GM21367 (cell line): ENCODE data around the gene KIR3DL2.
"Not testable (repeated sequence)": the region's sequence is repeated elsewhere in the genome, so short reads cannot be mapped to it uniquely, and the experiment has no call there.

Experiments used
- ATAC-seq: cut with Tn5 transposase; IDR thresholded peaks from one replicate; pipeline ENCODE4 v1.9.1; 2021; ENCODE audit not compliant: unreplicated experiment

KIR3DL2 gene

GRCh38 chr19:54863459-54863858 is 13.2 kb downstream of the KIR3DL2 start:
- ATAC-seq, result not testable (repeated sequence)

DNA sequence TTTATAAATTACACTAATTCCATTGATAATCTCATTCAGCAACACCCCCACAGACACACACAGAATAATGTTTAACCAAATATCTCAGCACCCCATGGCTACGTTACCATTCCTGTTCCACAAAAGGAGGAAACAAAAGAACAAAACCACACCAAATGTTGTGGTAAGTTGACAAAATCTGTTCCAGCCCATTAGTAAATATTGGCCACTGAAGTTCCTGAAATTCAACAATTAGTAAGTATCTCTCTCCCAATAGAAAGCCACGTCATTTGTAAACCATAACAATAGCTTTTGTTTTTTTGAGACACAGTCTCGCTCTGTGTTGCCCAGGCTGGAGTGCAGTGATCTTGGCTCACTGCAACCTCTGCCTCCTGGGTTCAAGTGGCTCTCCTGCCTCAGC is 21.5 kb downstream of the KIR3DL2 start:
- no peak for ATAC-seq

- no peak for ATAC-seq
Measured at GRCh38 chr19:54873990-54874389, 23.7 kb downstream of the KIR3DL2 start, which contains the start of gene FCAR. Gene FCAR (plus strand): TSS chr19:54874235. CDS start chr19:54874290, 55 bp downstream.

DNA sequence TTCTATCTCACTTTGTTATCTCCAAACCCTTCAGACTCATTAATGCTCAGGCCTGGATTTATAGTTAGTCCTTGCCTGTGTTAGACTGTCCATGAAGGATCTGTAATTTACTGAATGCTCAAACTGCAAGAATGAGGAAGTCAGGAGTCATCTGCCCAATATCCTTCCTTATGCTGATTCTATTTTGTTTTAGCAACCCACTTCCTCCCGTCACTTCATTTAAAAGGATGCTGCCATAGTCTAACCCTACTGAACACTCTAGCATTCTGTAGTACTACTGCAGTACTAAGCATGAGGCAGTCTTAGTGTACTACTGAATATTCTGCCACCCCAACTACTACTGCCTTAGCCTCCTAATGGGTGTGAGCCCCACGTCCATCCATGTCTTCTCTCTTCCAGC is 25.3 kb downstream of the KIR3DL2 start:
- ATAC-seq, result no peak

DNA sequence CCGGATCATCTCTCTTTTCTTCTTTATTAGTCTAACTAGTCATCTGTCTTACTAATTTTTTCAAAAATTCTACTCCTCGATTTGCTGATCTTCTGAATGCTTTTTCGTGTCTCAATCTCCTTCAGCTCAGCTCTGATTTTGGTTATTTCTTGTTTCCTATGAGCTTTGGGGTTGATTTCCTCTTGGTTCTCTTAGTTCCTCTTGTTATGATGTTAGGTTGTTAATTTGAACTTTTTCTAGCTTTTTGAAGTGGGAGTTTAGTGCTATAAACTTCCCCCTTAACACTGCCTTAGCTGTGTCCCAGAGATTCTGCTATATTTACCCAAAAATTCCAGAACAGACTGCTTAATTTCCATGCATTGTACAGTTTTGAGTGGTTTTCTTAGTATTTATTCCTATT is 27.2 kb downstream of the KIR3DL2 start:
- no peak for ATAC-seq

- no peak for ATAC-seq
Measured at GRCh38 chr19:54881884-54882283, 31.6 kb downstream of the KIR3DL2 start.

DNA sequence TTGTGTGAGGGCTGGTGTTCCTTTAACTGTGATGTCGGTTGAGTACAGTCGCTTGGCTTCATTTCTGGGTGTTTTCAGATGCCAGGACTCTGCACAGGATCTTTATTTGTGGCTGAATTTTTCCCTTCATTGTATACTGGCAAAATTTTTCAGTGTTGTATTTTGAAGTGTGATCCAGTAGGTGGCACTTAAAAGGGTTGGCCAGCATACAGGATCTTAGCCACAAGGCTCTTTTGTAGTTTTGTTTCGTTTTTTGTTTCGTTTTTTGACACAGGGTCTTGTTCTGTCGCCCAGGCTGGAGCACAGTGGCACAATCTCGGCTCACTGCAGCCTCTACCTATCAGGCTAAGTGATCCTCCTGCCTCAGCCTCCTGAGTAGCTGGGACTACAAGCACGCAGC is 32.5 kb downstream of the KIR3DL2 start:
- ATAC-seq, result no peak

GRCh38 chr19:54883228-54883627 is 33.0 kb downstream of the KIR3DL2 start:
- no peak for ATAC-seq

DNA sequence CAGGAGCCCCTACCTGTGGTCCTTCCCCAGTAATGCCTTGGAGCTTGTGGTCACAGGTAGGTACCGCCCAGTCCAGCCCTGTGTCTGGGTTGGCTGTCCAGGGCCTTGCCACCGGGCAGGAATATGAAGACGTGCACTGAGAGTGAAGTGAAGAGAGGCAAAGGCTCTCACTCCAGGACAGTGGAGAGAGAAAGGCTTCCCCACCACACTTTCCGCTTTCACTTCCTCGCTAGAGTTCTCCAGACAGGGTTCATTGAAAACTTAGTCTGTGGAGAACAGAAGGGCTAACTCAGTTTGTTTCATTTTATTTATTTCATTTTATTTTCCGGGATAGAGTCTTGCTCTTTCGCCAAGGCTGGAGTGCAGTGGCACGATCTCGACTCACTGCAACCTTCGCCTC is 38.0 kb downstream of the KIR3DL2 start:
- ATAC-seq, result no peak

DNA sequence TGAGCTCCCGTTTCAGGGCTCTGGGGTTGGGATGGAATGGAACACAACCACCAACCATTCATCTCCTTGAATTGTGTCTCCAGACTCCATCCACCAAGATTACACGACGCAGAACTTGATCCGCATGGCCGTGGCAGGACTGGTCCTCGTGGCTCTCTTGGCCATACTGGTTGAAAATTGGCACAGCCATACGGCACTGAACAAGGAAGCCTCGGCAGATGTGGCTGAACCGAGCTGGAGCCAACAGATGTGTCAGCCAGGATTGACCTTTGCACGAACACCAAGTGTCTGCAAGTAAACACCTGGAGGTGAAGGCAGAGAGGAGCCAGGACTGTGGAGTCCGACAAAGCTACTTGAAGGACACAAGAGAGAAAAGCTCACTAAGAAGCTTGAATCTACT is 39.3 kb downstream of the KIR3DL2 start:
- ATAC-seq, result no peak

GRCh38 chr19:54893406-54893805 is 43.2 kb downstream of the KIR3DL2 start:
- ATAC-seq, result no peak

GRCh38 chr19:54894106-54894505 is 43.9 kb downstream of the KIR3DL2 start:
- not testable (repeated sequence) for ATAC-seq

DNA sequence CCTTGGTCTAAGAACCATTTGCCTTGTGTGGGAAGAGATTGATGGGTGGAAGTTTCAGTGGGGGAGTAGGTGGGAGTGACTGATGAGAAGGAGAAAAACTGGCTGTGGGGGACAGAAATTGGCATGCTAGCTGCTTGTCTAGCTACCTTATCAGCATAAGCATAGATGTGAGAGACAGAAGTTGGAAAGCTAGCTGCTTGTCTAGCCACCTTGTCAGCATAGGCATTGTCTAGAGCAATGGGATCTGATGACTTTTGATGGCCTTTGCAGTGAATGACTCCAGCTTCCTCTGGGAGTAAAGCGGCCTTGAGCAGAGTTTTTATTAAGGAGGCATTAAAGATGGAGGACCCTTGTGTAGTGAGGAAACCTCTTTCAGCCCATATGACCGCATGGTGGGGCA is 45.8 kb downstream of the KIR3DL2 start:
- no peak for ATAC-seq

DNA sequence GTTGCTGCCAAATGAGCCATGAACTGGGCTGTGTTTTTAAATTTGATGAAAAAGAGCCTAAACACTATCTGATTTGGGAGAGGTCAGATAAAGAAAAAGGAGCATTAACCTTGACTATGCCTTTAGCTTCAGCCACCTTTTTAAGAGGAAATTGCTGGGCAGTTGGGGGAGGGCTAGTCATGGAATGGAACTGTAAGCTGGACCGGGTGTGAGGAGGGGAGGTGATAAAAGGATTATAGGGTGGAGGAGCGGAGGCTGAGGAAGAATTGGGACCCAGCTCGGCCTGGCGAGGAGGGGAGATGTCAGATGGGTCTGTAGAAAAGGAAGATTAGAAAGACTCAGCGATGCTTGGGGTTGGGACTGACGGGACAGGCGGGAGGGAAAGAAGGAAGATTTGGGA is 48.4 kb downstream of the KIR3DL2 start:
- not testable (repeated sequence) for ATAC-seq

GRCh38 chr19:54899646-54900045 is 49.4 kb downstream of the KIR3DL2 start:
- not testable (repeated sequence) for ATAC-seq

- ATAC-seq, result not testable (repeated sequence)
Measured at GRCh38 chr19:54901153-54901552, 50.9 kb downstream of the KIR3DL2 start.

GRCh38 chr19:54902061-54902460 is 51.8 kb downstream of the KIR3DL2 start:
- no peak for ATAC-seq

- ATAC-seq, result no peak
Measured at GRCh38 chr19:54903303-54903702, 53.1 kb downstream of the KIR3DL2 start.

DNA sequence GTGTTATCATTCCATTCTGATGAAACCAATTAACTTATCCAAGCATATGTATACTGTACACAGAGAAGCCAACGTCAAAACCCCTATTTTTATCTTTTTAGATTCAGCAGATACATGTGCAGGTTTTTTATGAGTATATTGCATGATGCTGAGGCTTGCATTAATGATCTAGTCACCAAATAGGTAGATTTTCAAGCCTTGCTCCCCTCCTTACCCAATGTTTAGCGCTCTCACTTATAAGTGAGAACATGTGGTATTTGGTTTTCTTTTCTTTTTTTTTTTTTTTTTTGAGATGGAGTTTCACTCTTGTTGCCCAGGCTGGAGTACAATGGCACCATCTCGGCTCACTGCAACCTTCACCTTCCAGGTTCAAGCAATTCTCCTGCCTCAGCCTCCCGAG is 54.0 kb downstream of the KIR3DL2 start:
- ATAC-seq, result not testable (repeated sequence)

GRCh38 chr19:54905421-54905802 is 55.2 kb downstream of the KIR3DL2 start:
- ATAC-seq, result no peak

- no peak for ATAC-seq
Measured at GRCh38 chr19:54905803-54906511, 55.7 kb downstream of the KIR3DL2 start, which contains the start of gene NCR1. Gene NCR1 (plus strand): TSS chr19:54906148. CDS start chr19:54906188, 40 bp downstream.

GRCh38 chr19:54906819-54907218 is 56.6 kb downstream of the KIR3DL2 start:
- no peak for ATAC-seq

DNA sequence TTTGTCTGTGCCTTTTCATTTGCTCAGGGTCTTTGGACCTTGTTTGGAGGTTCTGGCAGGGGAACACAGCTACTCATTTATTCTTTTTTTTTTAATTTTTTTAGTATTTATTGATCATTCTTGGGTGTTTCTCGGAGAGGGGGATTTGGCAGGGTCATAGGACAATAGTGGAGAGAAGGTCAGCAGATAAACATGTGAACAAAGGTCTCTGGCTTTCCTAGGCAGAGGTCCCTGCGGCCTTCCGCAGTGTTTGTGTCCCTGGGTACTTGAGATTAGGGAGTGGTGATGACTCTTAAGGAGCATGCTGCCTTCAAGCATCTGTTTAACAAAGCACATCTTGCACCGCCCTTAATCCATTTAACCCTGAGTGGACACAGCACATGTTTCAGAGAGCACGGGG is 57.7 kb downstream of the KIR3DL2 start:
- ATAC-seq, result not testable (repeated sequence)
